Measurements from ENCODE around the gene ATL1. TPM values are rescaled to one million over a fixed set of nuclear protein-coding genes. Genes with fewer than 3 reads are reported as not detected.
A peak's percentile ranks its signal among the peaks of the same experiment; 100 is the strongest.

The ATL1 gene
- 7.2 TPM for polyA plus RNA-seq (2013, experiment 1 of 2)
- 6.5 TPM for polyA plus RNA-seq (2013, experiment 2 of 2)

DNA sequence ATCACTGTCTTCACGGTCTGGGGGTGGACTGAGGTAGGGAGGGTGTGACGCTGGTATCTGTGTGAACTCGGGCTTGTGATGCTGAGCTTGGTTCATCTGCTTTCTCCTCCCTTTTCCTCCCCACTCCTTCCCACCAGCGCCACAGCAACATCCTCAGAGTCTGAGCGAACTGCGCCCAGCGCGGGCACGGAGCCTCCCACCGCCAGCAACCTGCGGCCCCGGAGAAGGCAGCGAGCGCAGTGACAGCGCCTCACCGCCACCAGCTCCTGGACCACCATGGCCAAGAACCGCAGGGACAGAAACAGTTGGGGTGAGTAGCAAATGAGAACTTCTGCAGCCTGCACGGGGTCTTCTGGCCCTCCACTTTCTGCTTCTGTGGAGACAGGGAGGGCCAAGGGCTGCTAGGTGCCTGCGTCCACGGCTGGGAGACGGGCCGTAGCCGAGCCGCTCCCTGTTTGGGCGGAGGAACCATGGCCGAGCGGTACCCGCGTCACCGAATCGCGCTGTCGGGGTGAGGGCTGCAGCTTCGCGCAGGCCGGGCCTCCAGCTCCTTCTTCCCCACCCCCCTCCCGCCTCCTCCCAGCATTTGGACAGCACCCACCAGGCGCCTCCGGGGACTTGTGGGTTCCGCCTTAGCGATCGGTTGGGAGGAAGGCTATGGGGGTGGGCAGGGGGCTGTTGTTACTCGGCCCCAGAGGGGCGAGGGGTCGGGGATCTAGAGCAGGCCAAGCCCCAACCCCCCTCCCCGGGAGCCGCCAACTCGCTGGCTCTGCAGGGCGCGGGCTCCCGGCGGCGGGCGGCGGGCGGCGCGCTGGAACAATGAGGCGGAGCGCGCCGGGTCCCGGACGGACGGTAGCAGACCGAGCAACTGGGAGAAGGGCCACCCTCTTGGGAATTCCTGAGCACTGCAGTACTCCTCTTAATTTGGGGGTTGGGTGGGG is at the start of gene ATL1:
Gene ATL1, plus strand, starts transcription at position 156 of the 941 bp plus-strand sequence. Its CDS starts 121 bp downstream, at position 277.
- WGBS, 2 donors (ENCODE audit: extremely low coverage in 2 of 2, insufficient read length in 2 of 2, insufficient replicate concordance in 1 of 2), result no CpG with 5 or more reads among the region's 66 CpGs
- peak within 1 kb of the TSS; percentile 59 to 95 for H3K4me3 ChIP-seq (ENCODE audit: low read length in 2 of 2)
- peak within 1 kb of the TSS; percentile 100 for H3K9ac ChIP-seq (ENCODE audit: low read depth, low read length, poor library complexity)
- H2AK5ac ChIP-seq (ENCODE audit: low read depth, low read length), result peak within 1 kb of the TSS; percentile 19
- peaks cover 0 to 3% of the 10 kb centered on the region in 2 donors for H3K4me1 ChIP-seq (ENCODE audit: control insufficient read depth in 2 of 2, insufficient read depth in 1 of 2, low read depth in 1 of 2, low read length in 2 of 2)
- H3K9me3 ChIP-seq (replicated peaks in 1 of 2; ENCODE audit: control insufficient read depth in 2 of 2, insufficient read depth in 1 of 2, low read depth in 1 of 2, low read length in 2 of 2), result peaks cover 0 to 2% of the 10 kb centered on the region in 2 donors
- no peaks in the 10 kb centered on the region for H3K79me1 ChIP-seq (ENCODE audit: low read depth, low read length)
- peak within 1 kb of the TSS; percentile 41 for H2BK120ac ChIP-seq (ENCODE audit: low read depth, low read length)
- H2BK12ac ChIP-seq (ENCODE audit: low read length), result no peak within 1 kb of the TSS
- no peak within 1 kb of the TSS for H4K8ac ChIP-seq (ENCODE audit: low read depth, low read length)
- peak within 1 kb of the TSS; percentile 81 for H2AFZ ChIP-seq (ENCODE audit: low read length)
- peak within 1 kb of the TSS; percentile 98 for H3K18ac ChIP-seq (ENCODE audit: low read length)
- peak; percentile 77 for DNase-seq (ENCODE audit: low spot score)
- H3K27me3 ChIP-seq (ENCODE audit: control insufficient read depth in 3 of 3, insufficient read depth in 3 of 3, low read depth in 1 of 3, low read length in 3 of 3), result no peaks in the 10 kb centered on the region
- H3K4ac ChIP-seq (ENCODE audit: low read length), result peak within 1 kb of the TSS; percentile 6
- H3K14ac ChIP-seq (ENCODE audit: low read length), result peak within 1 kb of the TSS; percentile 87
- peak within 1 kb of the TSS; percentile 76 for H2BK5ac ChIP-seq (ENCODE audit: low read length)
- H2BK15ac ChIP-seq (ENCODE audit: low read length), result peak within 1 kb of the TSS; percentile 97
- no peaks in the 10 kb centered on the region for H3K36me3 ChIP-seq (replicated peaks in 1 of 2; ENCODE audit: control insufficient read depth in 2 of 2, insufficient read depth in 2 of 2, low read length in 2 of 2)
- H4K91ac ChIP-seq (ENCODE audit: low read depth, low read length, poor library complexity), result no peak within 1 kb of the TSS
- no peak within 1 kb of the TSS for H3K23ac ChIP-seq (ENCODE audit: low read depth, low read length, poor library complexity)
- H3K27ac ChIP-seq (replicated peaks; ENCODE audit: low read length), result peak within 1 kb of the TSS; percentile 94
- H3K4me2 ChIP-seq (ENCODE audit: insufficient read depth, low read length, poor library complexity, severe bottlenecking), result peak within 1 kb of the TSS; percentile 66

- Histone ChIP-seq H3K4me1 (ENCODE audit: control insufficient read depth in 2 of 2, insufficient read depth in 1 of 2, low read depth in 1 of 2, low read length in 2 of 2) (no peaks in the 10 kb centered on the region), H3K27ac (replicated peaks; ENCODE audit: low read length) (no peak overlapping the region), H3K14ac (ENCODE audit: low read length) (no peak overlapping the region), H3K79me1 (ENCODE audit: low read depth, low read length) (no peaks in the 10 kb centered on the region), H3K4me2 (ENCODE audit: insufficient read depth, low read length, poor library complexity, severe bottlenecking) (no peak overlapping the region), H3K4ac (ENCODE audit: low read length) (no peak overlapping the region), H3K23ac (ENCODE audit: low read depth, low read length, poor library complexity) (no peak overlapping the region), H2BK5ac (ENCODE audit: low read length) (no peak overlapping the region), H3K27me3 (ENCODE audit: control insufficient read depth in 3 of 3, insufficient read depth in 3 of 3, low read depth in 1 of 3, low read length in 3 of 3) (no peaks in the 10 kb centered on the region), H3K18ac (ENCODE audit: low read length) (no peak overlapping the region), H4K91ac (ENCODE audit: low read depth, low read length, poor library complexity) (no peak overlapping the region), H2BK15ac (ENCODE audit: low read length) (no peak overlapping the region), H3K4me3 (ENCODE audit: low read length in 2 of 2) (no peak overlapping the region), H3K36me3 (replicated peaks in 1 of 2; ENCODE audit: control insufficient read depth in 2 of 2, insufficient read depth in 2 of 2, low read length in 2 of 2) (peaks cover 0 to 24% of the 10 kb centered on the region in 2 donors), H2BK120ac (ENCODE audit: low read depth, low read length) (no peak overlapping the region), H3K9me3 (replicated peaks in 1 of 2; ENCODE audit: control insufficient read depth in 2 of 2, insufficient read depth in 1 of 2, low read depth in 1 of 2, low read length in 2 of 2) (peaks cover 0 to 11% of the 10 kb centered on the region in 2 donors), H2AFZ (ENCODE audit: low read length) (no peak overlapping the region), H2BK12ac (ENCODE audit: low read length) (no peak overlapping the region), H3K9ac (ENCODE audit: low read depth, low read length, poor library complexity) (no peak overlapping the region), H4K8ac (ENCODE audit: low read depth, low read length) (no peak overlapping the region), H2AK5ac (ENCODE audit: low read depth, low read length) (no peak overlapping the region)
- no CpG with 5 or more reads among the region's 7 CpGs for WGBS, 2 donors (ENCODE audit: extremely low coverage in 2 of 2, insufficient read length in 2 of 2, insufficient replicate concordance in 1 of 2)
- no peak for DNase-seq (ENCODE audit: low spot score)
These were observed 49.8 kb upstream of the ATL1 start for GRCh38 chr14:50510157-50510556.

- no CpG with 5 or more reads among the region's 4 CpGs for WGBS, 2 donors (ENCODE audit: extremely low coverage in 2 of 2, insufficient read length in 2 of 2, insufficient replicate concordance in 1 of 2)
- H4K91ac ChIP-seq (ENCODE audit: low read depth, low read length, poor library complexity), result no peak overlapping the region
These were observed 47.5 kb upstream of the ATL1 start for GRCh38 chr14:50512463-50512862.

GRCh38 chr14:50516091-50516490 is 43.9 kb upstream of the ATL1 start:
- Histone ChIP-seq H3K36me3 (replicated peaks in 1 of 2; ENCODE audit: control insufficient read depth in 2 of 2, insufficient read depth in 2 of 2, low read length in 2 of 2) (peaks cover 0 to 41% of the 10 kb centered on the region in 2 donors), H3K9ac (ENCODE audit: low read depth, low read length, poor library complexity) (no peak overlapping the region), H2AK5ac (ENCODE audit: low read depth, low read length) (no peak overlapping the region), H4K8ac (ENCODE audit: low read depth, low read length) (no peak overlapping the region), H2BK12ac (ENCODE audit: low read length) (no peak overlapping the region), H3K27ac (replicated peaks; ENCODE audit: low read length) (no peak overlapping the region), H3K9me3 (replicated peaks in 1 of 2; ENCODE audit: control insufficient read depth in 2 of 2, insufficient read depth in 1 of 2, low read depth in 1 of 2, low read length in 2 of 2) (peaks cover 0 to 15% of the 10 kb centered on the region in 2 donors), H3K27me3 (ENCODE audit: control insufficient read depth in 3 of 3, insufficient read depth in 3 of 3, low read depth in 1 of 3, low read length in 3 of 3) (no peaks in the 10 kb centered on the region), H2BK120ac (ENCODE audit: low read depth, low read length) (no peak overlapping the region), H2BK5ac (ENCODE audit: low read length) (no peak overlapping the region), H3K4me1 (ENCODE audit: control insufficient read depth in 2 of 2, insufficient read depth in 1 of 2, low read depth in 1 of 2, low read length in 2 of 2) (no peaks in the 10 kb centered on the region), H3K18ac (ENCODE audit: low read length) (no peak overlapping the region), H2BK15ac (ENCODE audit: low read length) (no peak overlapping the region), H3K4me2 (ENCODE audit: insufficient read depth, low read length, poor library complexity, severe bottlenecking) (no peak overlapping the region), H4K91ac (ENCODE audit: low read depth, low read length, poor library complexity) (no peak overlapping the region), H2AFZ (ENCODE audit: low read length) (no peak overlapping the region), H3K4me3 (ENCODE audit: low read length in 2 of 2) (no peak overlapping the region), H3K79me1 (ENCODE audit: low read depth, low read length) (peaks cover 5% of the 10 kb centered on the region), H3K23ac (ENCODE audit: low read depth, low read length, poor library complexity) (no peak overlapping the region), H3K14ac (ENCODE audit: low read length) (no peak overlapping the region), H3K4ac (ENCODE audit: low read length) (no peak overlapping the region)
- WGBS, 2 donors (ENCODE audit: extremely low coverage in 2 of 2, insufficient read length in 2 of 2, insufficient replicate concordance in 1 of 2), result no CpG with 5 or more reads among the region's 2 CpGs
- no peak for DNase-seq (ENCODE audit: low spot score)

More at GRCh38 chr14:50512463-50512862, 47.5 kb upstream of the ATL1 start:
- Histone ChIP-seq H3K79me1 (ENCODE audit: low read depth, low read length) (peaks cover 1% of the 10 kb centered on the region), H2BK120ac (ENCODE audit: low read depth, low read length) (no peak overlapping the region), H2AFZ (ENCODE audit: low read length) (no peak overlapping the region), H3K18ac (ENCODE audit: low read length) (no peak overlapping the region), H4K8ac (ENCODE audit: low read depth, low read length) (no peak overlapping the region), H3K9me3 (replicated peaks in 1 of 2; ENCODE audit: control insufficient read depth in 2 of 2, insufficient read depth in 1 of 2, low read depth in 1 of 2, low read length in 2 of 2) (peaks cover 0 to 11% of the 10 kb centered on the region in 2 donors), H2BK15ac (ENCODE audit: low read length) (no peak overlapping the region), H3K36me3 (replicated peaks in 1 of 2; ENCODE audit: control insufficient read depth in 2 of 2, insufficient read depth in 2 of 2, low read length in 2 of 2) (peaks cover 0 to 30% of the 10 kb centered on the region in 2 donors), H3K27me3 (ENCODE audit: control insufficient read depth in 3 of 3, insufficient read depth in 3 of 3, low read depth in 1 of 3, low read length in 3 of 3) (no peaks in the 10 kb centered on the region), H2BK12ac (ENCODE audit: low read length) (no peak overlapping the region), H3K4ac (ENCODE audit: low read length) (no peak overlapping the region), H3K4me2 (ENCODE audit: insufficient read depth, low read length, poor library complexity, severe bottlenecking) (no peak overlapping the region), H3K27ac (replicated peaks; ENCODE audit: low read length) (no peak overlapping the region), H3K23ac (ENCODE audit: low read depth, low read length, poor library complexity) (no peak overlapping the region), H3K4me3 (ENCODE audit: low read length in 2 of 2) (no peak overlapping the region), H3K9ac (ENCODE audit: low read depth, low read length, poor library complexity) (no peak overlapping the region), H3K4me1 (ENCODE audit: control insufficient read depth in 2 of 2, insufficient read depth in 1 of 2, low read depth in 1 of 2, low read length in 2 of 2) (no peaks in the 10 kb centered on the region), H2AK5ac (ENCODE audit: low read depth, low read length) (no peak overlapping the region), H3K14ac (ENCODE audit: low read length) (no peak overlapping the region), H2BK5ac (ENCODE audit: low read length) (no peak overlapping the region)
- no peak for DNase-seq (ENCODE audit: low spot score)

All from neuronal stem cell (in vitro differentiated cells).